ENCODE data around the gene C5orf58.
A peak's percentile ranks its signal among the peaks of the same experiment; 100 is the strongest.
"Not testable (repeated sequence)": the region's sequence is repeated elsewhere in the genome, so short reads cannot be mapped to it uniquely, and the experiment has no call there.

Gene C5orf58

GRCh38 chr5:170223360-170223759 lies 9.4 kb upstream of the C5orf58 start:
- no peak for DNase-seq (ENCODE audit: extremely low read depth in 1 of 2, low read depth in 1 of 2)

GRCh38 chr5:170223906-170224305 lies 8.9 kb upstream of the C5orf58 start:
- no peak for DNase-seq (ENCODE audit: extremely low read depth in 1 of 2, low read depth in 1 of 2)

GRCh38 chr5:170225326-170226128 lies 7.3 kb upstream of the C5orf58 start:
- peak; percentile 28 to 53 for DNase-seq (ENCODE audit: extremely low read depth in 1 of 2, low read depth in 1 of 2)

- DNase-seq (ENCODE audit: extremely low read depth in 1 of 2, low read depth in 1 of 2), result no peak
Observed at GRCh38 chr5:170226129-170226615, 6.6 kb upstream of the C5orf58 start.

- DNase-seq (ENCODE audit: extremely low read depth in 1 of 2, low read depth in 1 of 2), result no peak
Observed at GRCh38 chr5:170226661-170227060, 6.1 kb upstream of the C5orf58 start.

- no peak for DNase-seq (ENCODE audit: extremely low read depth in 1 of 2, low read depth in 1 of 2)
Observed at GRCh38 chr5:170228762-170229435, 3.9 kb upstream of the C5orf58 start.

- DNase-seq (ENCODE audit: extremely low read depth in 1 of 2, low read depth in 1 of 2), result no peak
Observed at GRCh38 chr5:170233358-170233892, 640 bp downstream of the C5orf58 start.

GRCh38 chr5:170235876-170236864 lies 3.4 kb downstream of the C5orf58 start:
- no peak for DNase-seq (ENCODE audit: extremely low read depth in 1 of 2, low read depth in 1 of 2)

GRCh38 chr5:170238456-170239196 lies 5.8 kb downstream of the C5orf58 start:
- no peak for DNase-seq (ENCODE audit: extremely low read depth in 1 of 2, low read depth in 1 of 2)

GRCh38 chr5:170245436-170245835 lies 12.7 kb downstream of the C5orf58 start:
- DNase-seq (ENCODE audit: extremely low read depth in 1 of 2, low read depth in 1 of 2), result not testable (repeated sequence)

GRCh38 chr5:170246126-170246870 lies 13.5 kb downstream of the C5orf58 start:
- no peak for DNase-seq (ENCODE audit: extremely low read depth in 1 of 2, low read depth in 1 of 2)

- DNase-seq (ENCODE audit: extremely low read depth in 1 of 2, low read depth in 1 of 2), result no peak
Observed at GRCh38 chr5:170247363-170247762, 14.6 kb downstream of the C5orf58 start.

- no peak for DNase-seq (ENCODE audit: extremely low read depth in 1 of 2, low read depth in 1 of 2)
Observed at GRCh38 chr5:170248172-170248930, 15.6 kb downstream of the C5orf58 start.

GRCh38 chr5:170248931-170249227 lies 16.1 kb downstream of the C5orf58 start:
- DNase-seq (ENCODE audit: extremely low read depth in 1 of 2, low read depth in 1 of 2), result not testable (repeated sequence)

- no peak for DNase-seq (ENCODE audit: extremely low read depth in 1 of 2, low read depth in 1 of 2)
Observed at GRCh38 chr5:170249355-170249754, 16.6 kb downstream of the C5orf58 start.

- DNase-seq (ENCODE audit: extremely low read depth in 1 of 2, low read depth in 1 of 2), result no peak
Observed at GRCh38 chr5:170250810-170251317, 18.1 kb downstream of the C5orf58 start.

- DNase-seq (ENCODE audit: extremely low read depth in 1 of 2, low read depth in 1 of 2), result no peak
Observed at GRCh38 chr5:170251462-170251861, 18.7 kb downstream of the C5orf58 start.

GRCh38 chr5:170252109-170252508 lies 19.3 kb downstream of the C5orf58 start:
- no peak for DNase-seq (ENCODE audit: extremely low read depth in 1 of 2, low read depth in 1 of 2)
